SK-N-SH treated with all-trans-retinoic acid at 6 μM for 48 hours (cell line): ENCODE data around the gene WDR3.

Experiments used
- ATAC-seq: fragments of 200-7000 bp; cut with Tn5 transposase; 3 replicates; pipeline ENCODE4 v1.9.1; 2020; ENCODE audit warnings: mild to moderate bottlenecking, moderate library complexity
- ARNTL ChIP-seq: fragments of 450-650 bp; formaldehyde crosslinking; IDR thresholded peaks from 2 replicates; pipeline ENCODE4 v1.5.0; 2020; ENCODE audit warnings: low read depth, mild to moderate bottlenecking, moderate library complexity, borderline replicate concordance
- BACH2 ChIP-seq: fragments of 250-450 bp; sonication (Bioruptor Pico); IDR thresholded peaks from 2 replicates; pipeline ENCODE4 v1.9.0; 2021; ENCODE audit warnings: mild to moderate bottlenecking, borderline replicate concordance
- CREB5 ChIP-seq: fragments of 250-450 bp; sonication (Bioruptor Pico); IDR thresholded peaks from 2 replicates; pipeline ENCODE4 v1.5.1; 2020; ENCODE audit warnings: low read depth, mild to moderate bottlenecking, moderate library complexity
- CSRNP3 ChIP-seq: fragments of 250-450 bp; sonication (Bioruptor Pico); IDR thresholded peaks from 2 replicates; pipeline ENCODE4 v1.5.1; 2021; ENCODE audit warnings: mild to moderate bottlenecking, moderate library complexity
- ESRRG ChIP-seq: fragments of 250-450 bp; sonication (Bioruptor Pico); IDR thresholded peaks from 2 replicates; pipeline ENCODE4 v1.6.1; 2021; ENCODE audit warnings: mild to moderate bottlenecking
- GLIS3 ChIP-seq: fragments of 250-450 bp; sonication (Bioruptor Pico); IDR thresholded peaks from 2 replicates; pipeline ENCODE4 v1.5.0; 2020; ENCODE audit warnings: mild to moderate bottlenecking, moderate library complexity
- ISL1 ChIP-seq: fragments of 250-450 bp; sonication (Bioruptor Pico); IDR thresholded peaks from 2 replicates; pipeline ENCODE4 v2.1.2; 2022; ENCODE audit warnings: mild to moderate bottlenecking, moderate library complexity
- OSR1 ChIP-seq: fragments of 250-450 bp; sonication (Bioruptor Pico); IDR thresholded peaks from 2 replicates; pipeline ENCODE4 v1.8.0; 2022; ENCODE audit warnings: moderate library complexity, mild to moderate bottlenecking, inconsistent platforms
- POU6F1 ChIP-seq: fragments of 250-450 bp; sonication (Bioruptor Pico); IDR thresholded peaks from 2 replicates; pipeline ENCODE4 v1.8.0; 2021; ENCODE audit warnings: low read depth, mild to moderate bottlenecking, moderate library complexity, borderline replicate concordance
- PPARA ChIP-seq: fragments of 250-450 bp; sonication (Bioruptor Pico); IDR thresholded peaks from 2 replicates; pipeline ENCODE4 v1.5.0; 2020; ENCODE audit warnings: mild to moderate bottlenecking, borderline replicate concordance
- SNAI2 ChIP-seq: fragments of 250-450 bp; sonication (Bioruptor Pico); IDR thresholded peaks from 2 replicates; pipeline ENCODE4 v1.5.0; 2020; ENCODE audit warnings: mild to moderate bottlenecking, moderate library complexity
- TCF4 ChIP-seq: fragments of 250-450 bp; sonication (Bioruptor Pico); IDR thresholded peaks from 2 replicates; pipeline ENCODE4 v1.8.0; 2021; ENCODE audit warnings: mild to moderate bottlenecking, moderate library complexity, borderline replicate concordance
- TOX ChIP-seq: fragments of 250-450 bp; sonication (Bioruptor Pico); IDR thresholded peaks from 2 replicates; pipeline ENCODE4 v1.8.0; 2021; ENCODE audit warnings: mild to moderate bottlenecking, moderate library complexity, borderline replicate concordance
- TSHZ2 ChIP-seq: fragments of 250-450 bp; sonication (Bioruptor Pico); IDR thresholded peaks from 2 replicates; pipeline ENCODE4 v1.5.0; 2020; ENCODE audit warnings: mild to moderate bottlenecking, moderate library complexity
- ZC3H10 ChIP-seq: fragments of 250-450 bp; sonication (Bioruptor Pico); IDR thresholded peaks from 2 replicates; pipeline ENCODE4 v1.5.1; 2021; ENCODE audit warnings: mild to moderate bottlenecking, moderate library complexity
- ZFP3 ChIP-seq: fragments of 250-450 bp; sonication (Bioruptor Pico); IDR thresholded peaks from 2 replicates; pipeline ENCODE4 v1.5.0; 2020; ENCODE audit warnings: mild to moderate bottlenecking, moderate library complexity
- ZNF70 ChIP-seq: fragments of 450-650 bp; formaldehyde crosslinking; IDR thresholded peaks from 2 replicates; pipeline ENCODE4 v1.5.0; 2020; ENCODE audit warnings: mild to moderate bottlenecking, moderate library complexity
- ZNF8 ChIP-seq: fragments of 450-650 bp; formaldehyde crosslinking; IDR thresholded peaks from 2 replicates; pipeline ENCODE4 v1.5.0; 2020; ENCODE audit warnings: mild to moderate bottlenecking, moderate library complexity

WDR3 gene

GRCh38 chr1:117970252-117970651 lies 40.7 kb downstream of the WDR3 start:
- TF ChIP-seq PPARA (CRISPR knock-in tag): no peak
- no peak for TF ChIP-seq SNAI2
- no peak for TF ChIP-seq TCF4 (CRISPR knock-in tag)
- TF ChIP-seq ARNTL: no peak
- TF ChIP-seq ZNF70 (CRISPR knock-in tag): no peak
- TF ChIP-seq, all 23 proteins: peak for 0
- no peak for ATAC-seq

GRCh38 chr1:117971777-117972176 lies 42.2 kb downstream of the WDR3 start:
- no peak for TF ChIP-seq CREB5 (CRISPR knock-in tag)
- TF ChIP-seq ISL1 (CRISPR knock-in tag): no peak
- no peak for TF ChIP-seq ZC3H10
- TF ChIP-seq, all 23 proteins: peak for 0
- ATAC-seq: no peak

GRCh38 chr1:117976381-117976780 lies 46.8 kb downstream of the WDR3 start:
- TF ChIP-seq GLIS3 (CRISPR knock-in tag) (no peak), ZNF8 (CRISPR knock-in tag) (no peak), POU6F1 (CRISPR knock-in tag) (no peak), SNAI2 (no peak), CREB5 (CRISPR knock-in tag) (no peak), TSHZ2 (no peak), TCF4 (CRISPR knock-in tag) (no peak)
- no peak for ATAC-seq

GRCh38 chr1:117981455-117982192 lies 52.1 kb downstream of the WDR3 start:
- ATAC-seq: no peak
- TF ChIP-seq GLIS3 (CRISPR knock-in tag) (no peak), ESRRG (CRISPR knock-in tag) (no peak), POU6F1 (CRISPR knock-in tag) (no peak), CREB5 (CRISPR knock-in tag) (no peak), ZNF8 (CRISPR knock-in tag) (no peak), ARNTL (no peak), SNAI2 (no peak), TOX (CRISPR knock-in tag) (no peak), BACH2 (CRISPR knock-in tag) (no peak), ZNF70 (CRISPR knock-in tag) (no peak), CSRNP3 (no peak), ZFP3 (CRISPR knock-in tag) (no peak), OSR1 (CRISPR knock-in tag) (no peak), TSHZ2 (no peak)
